Keratinocyte (primary cell): ENCODE measurements around the gene NEK6. TPM values are rescaled to one million over a fixed set of nuclear protein-coding genes. Genes with fewer than 3 reads are reported as not detected.

Experiments used
- DNase-seq: peaks from one replicate; pipeline ENCODE4 v3.0.0-alpha.2; 2011; ENCODE audit warnings: low read depth, missing footprints, low spot score
- FAIRE-seq: peaks from 2 replicates; lab custom pipeline; 2011; peaks lifted over from hg19 to GRCh38; lab: Jason Lieb, UNC
- H2AFZ ChIP-seq: 2 replicates; pipeline ENCODE4 v1.6.0; 2012; ENCODE audit warnings: low read length, control low read depth, inconsistent platforms; ENCODE audit not compliant: control insufficient read depth
- H3K27ac ChIP-seq: 2 replicates; pipeline ENCODE4 v1.5.1; 2011; ENCODE audit warnings: low read length; ENCODE audit not compliant: control insufficient read depth, insufficient read depth
- H3K27me3 ChIP-seq: 3 replicates; pipeline ENCODE4 v1.6.0; 2011; ENCODE audit warnings: low read length; ENCODE audit not compliant: control insufficient read depth, insufficient read depth; ENCODE audit errors: extremely low read depth
- H3K36me3 ChIP-seq, 2 experiments: 2 replicates in 1 of 2; 3 replicates in 1 of 2; pipeline ENCODE4 v1.5.1; 2011; ENCODE audit warnings: low read length in 2 of 2, mild to moderate bottlenecking in 1 of 2; ENCODE audit not compliant: control insufficient read depth in 2 of 2, insufficient read depth in 2 of 2; ENCODE audit errors: extremely low read depth in 1 of 2
- H3K4me1 ChIP-seq: 3 replicates; pipeline ENCODE4 v1.5.1; 2011; ENCODE audit warnings: low read length; ENCODE audit not compliant: control insufficient read depth, insufficient read depth; ENCODE audit errors: extremely low read depth
- H3K4me2 ChIP-seq: 3 replicates; pipeline ENCODE4 v1.6.0; 2011; ENCODE audit warnings: low read depth, low read length; ENCODE audit not compliant: control insufficient read depth, insufficient read depth; ENCODE audit errors: extremely low read depth
- H3K4me3 ChIP-seq, 3 experiments: fragments of 200-600 bp in 1 of 3; sonication (generic) in 1 of 3; 2 replicates in 2 of 3; 3 replicates in 1 of 3; pipeline ENCODE4 v1.5.1; 2011 to 2016; ENCODE audit warnings: low read length in 3 of 3, mild to moderate bottlenecking in 3 of 3, control low read depth in 2 of 3, inconsistent platforms in 1 of 3, low read depth in 1 of 3, mixed read lengths in 1 of 3, mixed run types in 1 of 3, moderate library complexity in 1 of 3; ENCODE audit not compliant: control insufficient read depth in 2 of 3, insufficient read depth in 2 of 3; ENCODE audit errors: extremely low read depth in 1 of 3
- H3K79me2 ChIP-seq: 2 replicates; pipeline ENCODE4 v1.6.0; 2012; ENCODE audit warnings: low read length; ENCODE audit not compliant: control insufficient read depth, insufficient read depth
- H3K9ac ChIP-seq: 3 replicates; pipeline ENCODE4 v1.6.0; 2011; ENCODE audit warnings: low read length; ENCODE audit not compliant: control insufficient read depth, insufficient read depth; ENCODE audit errors: extremely low read depth
- H3K9me1 ChIP-seq: 3 replicates; pipeline ENCODE4 v1.6.0; 2011; ENCODE audit warnings: low read length; ENCODE audit not compliant: control insufficient read depth, insufficient read depth; ENCODE audit errors: extremely low read depth
- H3K9me3 ChIP-seq: 2 replicates; pipeline ENCODE4 v1.5.1; 2012; ENCODE audit warnings: low read depth, low read length; ENCODE audit not compliant: control insufficient read depth
- H4K20me1 ChIP-seq: 3 replicates; pipeline ENCODE4 v1.6.0; 2011; ENCODE audit warnings: low read length; ENCODE audit not compliant: control insufficient read depth, insufficient read depth; ENCODE audit errors: extremely low read depth
- CTCF ChIP-seq, 3 experiments: IDR thresholded peaks in 1 of 3; conservative IDR thresholded peaks in 1 of 3; optimal IDR thresholded peaks in 1 of 3; 2 replicates in 2 of 3; 3 replicates in 1 of 3; pipeline versions ENCODE3 to v1.5.1; 2011; ENCODE audit warnings: low read length in 3 of 3, mild to moderate bottlenecking in 3 of 3, moderate library complexity in 2 of 3, control low read depth in 1 of 3, inconsistent platforms in 1 of 3; ENCODE audit not compliant: insufficient read depth in 2 of 3; ENCODE audit errors: extremely low read depth in 1 of 3
- EZH2 ChIP-seq: IDR thresholded peaks from one replicate; pipeline ENCODE4 v1.6.1; 2012; ENCODE audit warnings: inconsistent platforms, mild to moderate bottlenecking, low read length, moderate library complexity
- dilution Hi-C: fragments of 300-500 bp; cut with MboI; formaldehyde crosslinking; loops from one replicate; pipeline ENCODE4 v1.7.0; 2020; ENCODE audit warnings: low sequenced_read_pairs; ENCODE audit not compliant: extremely low pct_ligation_motif_present
- polyA plus RNA-seq, 5 experiments: library from polyadenylated mRNA; depleted of rRNA in 3 of 5; stranded (reverse) in 3 of 5; stranded (forward) in 1 of 5; unstranded in 1 of 5; fragments of >200 nt; gene quantifications; 1 replicate in 1 of 5; 2 replicates in 3 of 5; 3 replicates in 1 of 5; pipeline versions ENCODE4 v1.2.1 to v1.2.3, GENCODE V29; 2011 to 2012; ENCODE audit warnings: missing spikeins in 2 of 5, low read depth in 1 of 5, low replicate concordance in 1 of 5

The NEK6 gene
- polyA plus RNA-seq, 1 donor (not counting 4 experiments of a cell fraction or from before 2014, with no cell fraction given) = 56.4 TPM

- dilution Hi-C loops = no loop called here
- Histone ChIP-seq H3K79me2 (no peaks in the 10 kb centered on the region), H3K27me3 (no peaks in the 10 kb centered on the region), H3K9me1 (no peaks in the 10 kb centered on the region), H3K9ac (no peak overlapping the region), H4K20me1 (no peaks in the 10 kb centered on the region), H3K4me3 (no peak overlapping the region), H3K9me3 (no peaks in the 10 kb centered on the region), H3K36me3 (peaks cover 10 to 26% of the 10 kb centered on the region in 2 experiments), H2AFZ (no peak overlapping the region), H3K27ac (no peak overlapping the region), H3K4me2 (no peak overlapping the region), H3K4me1 (no peaks in the 10 kb centered on the region)
- no peak for DNase-seq
- no peak for FAIRE-seq
- TF ChIP-seq EZH2 (no peak), CTCF (optimal IDR thresholded peaks at IDR 0.05 in 1 of 3, IDR thresholded peaks at IDR 0.05 in 1 of 3, conservative IDR thresholded peaks at IDR 0.05 in 1 of 3; ENCODE audit: extremely low read depth in 1 of 3, insufficient read depth in 2 of 3, low read length in 3 of 3) (no peak)
Measured at GRCh38 chr9:124332361-124333202, 74.8 kb downstream of the NEK6 start.

- H3K4me1 ChIP-seq = no peaks in the 10 kb centered on the region
- dilution Hi-C loops = no loop called here
- H3K9me1 ChIP-seq = no peaks in the 10 kb centered on the region
- FAIRE-seq (no peak), DNase-seq (no peak)
- peaks cover 12 to 20% of the 10 kb centered on the region in 2 experiments for H3K36me3 ChIP-seq
- no peak overlapping the region for H3K4me3 ChIP-seq
- H3K4me2 ChIP-seq = no peak overlapping the region
- no peaks in the 10 kb centered on the region for H3K9me3 ChIP-seq
- no peak overlapping the region for H3K27ac ChIP-seq
- no peak for TF ChIP-seq EZH2
- TF ChIP-seq CTCF (optimal IDR thresholded peaks at IDR 0.05 in 1 of 3, IDR thresholded peaks at IDR 0.05 in 1 of 3, conservative IDR thresholded peaks at IDR 0.05 in 1 of 3; ENCODE audit: extremely low read depth in 1 of 3, insufficient read depth in 2 of 3, low read length in 3 of 3) = no peak
- no peaks in the 10 kb centered on the region for H4K20me1 ChIP-seq
- H3K9ac ChIP-seq = no peak overlapping the region
- H3K27me3 ChIP-seq = no peaks in the 10 kb centered on the region
- no peak overlapping the region for H2AFZ ChIP-seq
- no peaks in the 10 kb centered on the region for H3K79me2 ChIP-seq
Measured at GRCh38 chr9:124333203-124333579, 75.4 kb downstream of the NEK6 start.
